MM.1S (cell line): Measurements from ENCODE around the gene PDSS2.
"Not testable (repeated sequence)": the region's sequence is repeated elsewhere in the genome, so short reads cannot be mapped to it uniquely, and the experiment has no call there.

ENCODE experiments used
- DNase-seq: peaks from one replicate; pipeline ENCODE4 v3.0.0-alpha.2; 2015
- H2AFZ ChIP-seq: fragments of 300-600 bp; sonication (generic); 2 replicates; pipeline ENCODE4 v1.6.0; 2016; ENCODE audit warnings: antibody characterized with exemption, low read length
- H3F3A ChIP-seq: fragments of 300-600 bp; sonication (generic); 2 replicates; pipeline ENCODE4 v1.6.1; 2016; ENCODE audit warnings: mild to moderate bottlenecking, antibody characterized with exemption, low read length, moderate library complexity, mixed read lengths; ENCODE audit not compliant: insufficient read depth
- H3K27ac ChIP-seq: fragments of 300-600 bp; sonication (generic); 2 replicates; pipeline ENCODE4 v1.5.1; 2016; ENCODE audit warnings: mild to moderate bottlenecking, low read length
- H3K27me3 ChIP-seq: fragments of 300-600 bp; sonication (generic); replicated peaks from 2 replicates; pipeline ENCODE4 v1.6.0; 2016; ENCODE audit warnings: low read length; ENCODE audit not compliant: insufficient read depth
- H3K36me3 ChIP-seq: fragments of 300-600 bp; sonication (generic); replicated peaks from 2 replicates; pipeline ENCODE4 v1.6.1; 2016; ENCODE audit warnings: mild to moderate bottlenecking, low read length, mixed read lengths; ENCODE audit not compliant: insufficient read depth
- H3K4me1 ChIP-seq: fragments of 300-600 bp; sonication (generic); 2 replicates; pipeline ENCODE4 v1.6.1; 2016; ENCODE audit warnings: low read length, mixed read lengths
- H3K4me2 ChIP-seq: fragments of 300-600 bp; sonication (generic); 2 replicates; pipeline ENCODE4 v1.6.0; 2016; ENCODE audit warnings: low read depth, low read length
- H3K4me3 ChIP-seq: fragments of 300-600 bp; sonication (generic); 2 replicates; pipeline ENCODE4 v1.5.1; 2016; ENCODE audit warnings: low read length, mixed read lengths
- H3K79me2 ChIP-seq: fragments of 300-600 bp; sonication (generic); 2 replicates; pipeline ENCODE4 v1.6.1; 2016; ENCODE audit warnings: mixed run types, low read length, mixed read lengths
- H3K9ac ChIP-seq: fragments of 300-600 bp; sonication (generic); 2 replicates; pipeline ENCODE4 v1.6.1; 2016; ENCODE audit warnings: low read length, mixed read lengths
- H3K9me2 ChIP-seq: fragments of 300-600 bp; sonication (generic); replicated peaks from 2 replicates; pipeline ENCODE4 v1.6.1; 2016; ENCODE audit warnings: mild to moderate bottlenecking, low read length, mixed read lengths; ENCODE audit not compliant: insufficient read depth
- H3K9me3 ChIP-seq: fragments of 300-600 bp; sonication (generic); replicated peaks from 2 replicates; pipeline ENCODE4 v1.6.1; 2016; ENCODE audit warnings: mild to moderate bottlenecking, low read length, mixed read lengths; ENCODE audit not compliant: insufficient read depth
- H4K20me1 ChIP-seq: fragments of 300-600 bp; sonication (generic); 2 replicates; pipeline ENCODE4 v1.6.1; 2016; ENCODE audit warnings: mild to moderate bottlenecking, low read length, moderate library complexity, mixed read lengths; ENCODE audit not compliant: insufficient read depth
- CTCF ChIP-seq: fragments of 300-600 bp; sonication (generic); IDR thresholded peaks from 2 replicates; pipeline ENCODE4 v1.5.1; 2016; ENCODE audit warnings: antibody characterized with exemption, low read length, mixed read lengths
- EZH2 ChIP-seq: fragments of 300-600 bp; sonication (generic); optimal IDR thresholded peaks from 2 replicates; pipeline ENCODE3; 2017; ENCODE audit warnings: low read depth, mild to moderate bottlenecking, antibody characterized with exemption, low read length, mixed read lengths
- EZH2phosphoT487 ChIP-seq: fragments of 300-600 bp; sonication (generic); IDR thresholded peaks from 2 replicates; pipeline ENCODE4 v1.6.1; 2018; ENCODE audit warnings: antibody characterized with exemption, low read length

PDSS2 gene

GRCh38 chr6:107374264-107374663 lies 85.1 kb downstream of the PDSS2 start:
- Histone ChIP-seq H4K20me1 (no peaks in the 10 kb centered on the region), H3K4me1 (no peaks in the 10 kb centered on the region), H3K36me3 (no peaks in the 10 kb centered on the region; the same call in 1 of the 2 replicates), H3K27ac (no peak overlapping the region), H3F3A (no peaks in the 10 kb centered on the region), H3K4me2 (no peak overlapping the region), H3K79me2 (no peaks in the 10 kb centered on the region), H2AFZ (no peak overlapping the region), H3K9me3 (no peaks in the 10 kb centered on the region), H3K9me2 (no peaks in the 10 kb centered on the region), H3K4me3 (no peak overlapping the region), H3K27me3 (no peaks in the 10 kb centered on the region), H3K9ac (no peak overlapping the region)
- no peak for DNase-seq
- TF ChIP-seq EZH2phosphoT487: no peak
- no peak for TF ChIP-seq EZH2
- TF ChIP-seq CTCF: no peak

GRCh38 chr6:107369493-107369892 lies 89.9 kb downstream of the PDSS2 start:
- Histone ChIP-seq H3F3A (no peaks in the 10 kb centered on the region), H3K27ac (no peak overlapping the region), H3K79me2 (no peaks in the 10 kb centered on the region), H3K9me2 (no peaks in the 10 kb centered on the region), H3K9me3 (no peaks in the 10 kb centered on the region), H3K9ac (no peak overlapping the region), H3K36me3 (no peaks in the 10 kb centered on the region), H2AFZ (no peak overlapping the region), H3K4me1 (no peaks in the 10 kb centered on the region), H4K20me1 (no peaks in the 10 kb centered on the region), H3K4me2 (no peak overlapping the region), H3K4me3 (no peak overlapping the region), H3K27me3 (no peaks in the 10 kb centered on the region)
- TF ChIP-seq CTCF (no peak), EZH2 (no peak), EZH2phosphoT487 (no peak)
- DNase-seq: no peak

GRCh38 chr6:107368471-107368870 lies 90.9 kb downstream of the PDSS2 start:
- DNase-seq: no peak
- Histone ChIP-seq H3K27ac (no peak overlapping the region), H3K9me3 (no peaks in the 10 kb centered on the region), H3K79me2 (no peaks in the 10 kb centered on the region), H3K9me2 (no peaks in the 10 kb centered on the region), H3K36me3 (no peaks in the 10 kb centered on the region), H3F3A (no peaks in the 10 kb centered on the region), H3K4me1 (no peaks in the 10 kb centered on the region), H4K20me1 (no peaks in the 10 kb centered on the region), H3K9ac (no peak overlapping the region), H2AFZ (no peak overlapping the region), H3K4me2 (no peak overlapping the region), H3K27me3 (no peaks in the 10 kb centered on the region), H3K4me3 (no peak overlapping the region)
- TF ChIP-seq CTCF (no peak), EZH2phosphoT487 (no peak), EZH2 (no peak)

GRCh38 chr6:107364173-107364572 lies 95.2 kb downstream of the PDSS2 start:
- not testable (repeated sequence) for H3K27me3 ChIP-seq, H3K4me3 ChIP-seq, H3K9ac ChIP-seq, H3K27ac ChIP-seq, H3K9me3 ChIP-seq, H3K4me2 ChIP-seq, H3K4me1 ChIP-seq, DNase-seq, H2AFZ ChIP-seq, H3F3A ChIP-seq, H4K20me1 ChIP-seq, H3K79me2 ChIP-seq, H3K9me2 ChIP-seq, H3K36me3 ChIP-seq
